Mesendoderm (in vitro differentiated cells): Measurements from ENCODE around the gene MBOAT7.

Experiments
- DNase-seq: peaks from one replicate; pipeline ENCODE4 v3.0.0; 2013
- H2AK5ac ChIP-seq: 2 replicates; pipeline ENCODE4 v1.6.1; 2013; ENCODE audit warnings: low read length, inconsistent platforms
- H2BK120ac ChIP-seq: 2 replicates; pipeline ENCODE4 v1.6.1; 2013; ENCODE audit warnings: low read depth, mild to moderate bottlenecking, low read length, moderate library complexity, mixed read lengths
- H2BK15ac ChIP-seq: replicated peaks from 2 replicates; pipeline ENCODE4 v1.6.1; 2013; ENCODE audit warnings: low read depth, mild to moderate bottlenecking, moderate library complexity
- H2BK5ac ChIP-seq: 2 replicates; pipeline ENCODE4 v1.6.1; 2013; ENCODE audit warnings: low read length, inconsistent platforms
- H3K18ac ChIP-seq: 2 replicates; pipeline ENCODE4 v1.6.1; 2013; ENCODE audit warnings: mild to moderate bottlenecking, low read length, mixed read lengths
- H3K23ac ChIP-seq: one replicate; pipeline ENCODE4 v1.6.1; 2013; ENCODE audit warnings: low read length
- H3K27ac ChIP-seq: 2 replicates; pipeline ENCODE4 v1.5.1; 2013; ENCODE audit warnings: low read depth, mild to moderate bottlenecking, inconsistent platforms, low read length, moderate library complexity
- H3K27me3 ChIP-seq: 2 replicates; pipeline ENCODE4 v1.6.1; 2013; ENCODE audit warnings: low read length, control low read depth, mild to moderate bottlenecking, inconsistent platforms; ENCODE audit not compliant: insufficient read depth, poor library complexity
- H3K36me3 ChIP-seq: 2 replicates; pipeline ENCODE4 v1.6.1; 2013; ENCODE audit warnings: low read length, inconsistent platforms; ENCODE audit not compliant: control insufficient read depth, insufficient read depth
- H3K4ac ChIP-seq: one replicate; pipeline ENCODE4 v1.6.1; 2013; ENCODE audit warnings: low read depth, mild to moderate bottlenecking, low read length, moderate library complexity
- H3K4me1 ChIP-seq: 2 replicates; pipeline ENCODE4 v1.6.1; 2013; ENCODE audit warnings: low read depth, low read length, inconsistent platforms; ENCODE audit not compliant: control insufficient read depth
- H3K4me2 ChIP-seq: 2 replicates; pipeline ENCODE4 v1.6.1; 2013; ENCODE audit warnings: low read length
- H3K4me3 ChIP-seq: 2 replicates; pipeline ENCODE4 v1.5.1; 2013; ENCODE audit warnings: mild to moderate bottlenecking, low read length
- H3K56ac ChIP-seq: one replicate; pipeline ENCODE4 v1.6.1; 2013; ENCODE audit warnings: low read length
- H3K79me1 ChIP-seq: 2 replicates; pipeline ENCODE4 v1.6.1; 2013; ENCODE audit warnings: low read length, inconsistent platforms
- H3K79me2 ChIP-seq: 2 replicates; pipeline ENCODE4 v1.6.1; 2013; ENCODE audit warnings: mild to moderate bottlenecking, low read length; ENCODE audit not compliant: control insufficient read depth, insufficient read depth
- H3K9ac ChIP-seq: 2 replicates; pipeline ENCODE4 v1.6.1; 2013; ENCODE audit warnings: low read length, inconsistent platforms
- H4K5ac ChIP-seq: one replicate; pipeline ENCODE4 v1.6.1; 2013; ENCODE audit warnings: low read length
- H4K8ac ChIP-seq: one replicate; pipeline ENCODE4 v1.6.1; 2013; ENCODE audit warnings: low read depth, mild to moderate bottlenecking, control low read depth, low read length, moderate library complexity
- WGBS: extraction: QIAGEN DNeasy Blood & Tissue Kit; methylation state at CpG from one replicate; pipeline ENCODE4 v1.1.7; 2013; ENCODE audit warnings: low lambda C conversion rate, missing lambda C conversion rate; ENCODE audit not compliant: insufficient coverage; ENCODE audit errors: extremely low coverage; 5-methylcytosine and 5-hydroxymethylcytosine counted together

MBOAT7 gene

DNA sequence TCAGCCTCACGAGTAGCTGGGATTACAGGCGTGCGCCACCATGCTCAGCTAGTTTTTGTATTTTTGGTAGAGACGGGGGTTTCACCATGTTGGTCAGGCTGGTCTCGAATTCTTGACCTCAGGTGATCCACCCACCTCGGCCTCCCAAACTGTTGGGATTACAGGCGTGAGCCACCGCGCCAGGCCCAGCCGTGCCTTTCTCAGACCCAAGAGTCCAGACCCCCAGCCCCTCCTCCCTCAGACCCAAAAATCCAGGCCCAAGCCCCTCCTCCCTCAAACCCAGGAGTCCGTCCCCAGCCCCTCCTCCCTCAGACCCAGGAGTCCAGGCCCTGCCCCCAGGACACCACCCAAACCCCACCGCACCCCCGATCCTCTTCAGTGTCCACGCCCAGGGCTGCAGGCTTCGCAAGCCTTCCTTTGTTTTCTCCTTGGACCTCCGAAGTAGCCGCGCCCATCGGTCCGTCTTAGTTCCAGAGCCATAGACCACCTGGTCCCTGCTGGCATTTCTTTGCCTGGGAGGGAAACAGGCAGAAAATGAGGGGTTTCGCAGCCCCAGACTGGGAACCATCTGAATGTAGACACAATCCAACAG, 20.1 kb downstream of the MBOAT7 start:
- Histone ChIP-seq H2BK15ac (no peak overlapping the region), H3K27ac (no peak overlapping the region), H3K4me1 (peaks cover 4% of the 10 kb centered on the region), H3K23ac (no peak overlapping the region), H3K4ac (no peak overlapping the region), H3K27me3 (no peaks in the 10 kb centered on the region), H4K8ac (no peak overlapping the region), H3K79me2 (no peaks in the 10 kb centered on the region), H2BK5ac (no peak overlapping the region), H3K36me3 (no peaks in the 10 kb centered on the region), H3K56ac (no peak overlapping the region), H3K79me1 (no peaks in the 10 kb centered on the region), H2AK5ac (no peak overlapping the region), H3K18ac (no peak overlapping the region), H4K5ac (no peak overlapping the region), H3K4me2 (no peak overlapping the region), H3K9ac (no peak overlapping the region), H3K4me3 (no peak overlapping the region), H2BK120ac (no peak overlapping the region)
- no CpG with 5 or more reads among the region's 21 CpGs for WGBS
- DNase-seq, result no peak

DNA sequence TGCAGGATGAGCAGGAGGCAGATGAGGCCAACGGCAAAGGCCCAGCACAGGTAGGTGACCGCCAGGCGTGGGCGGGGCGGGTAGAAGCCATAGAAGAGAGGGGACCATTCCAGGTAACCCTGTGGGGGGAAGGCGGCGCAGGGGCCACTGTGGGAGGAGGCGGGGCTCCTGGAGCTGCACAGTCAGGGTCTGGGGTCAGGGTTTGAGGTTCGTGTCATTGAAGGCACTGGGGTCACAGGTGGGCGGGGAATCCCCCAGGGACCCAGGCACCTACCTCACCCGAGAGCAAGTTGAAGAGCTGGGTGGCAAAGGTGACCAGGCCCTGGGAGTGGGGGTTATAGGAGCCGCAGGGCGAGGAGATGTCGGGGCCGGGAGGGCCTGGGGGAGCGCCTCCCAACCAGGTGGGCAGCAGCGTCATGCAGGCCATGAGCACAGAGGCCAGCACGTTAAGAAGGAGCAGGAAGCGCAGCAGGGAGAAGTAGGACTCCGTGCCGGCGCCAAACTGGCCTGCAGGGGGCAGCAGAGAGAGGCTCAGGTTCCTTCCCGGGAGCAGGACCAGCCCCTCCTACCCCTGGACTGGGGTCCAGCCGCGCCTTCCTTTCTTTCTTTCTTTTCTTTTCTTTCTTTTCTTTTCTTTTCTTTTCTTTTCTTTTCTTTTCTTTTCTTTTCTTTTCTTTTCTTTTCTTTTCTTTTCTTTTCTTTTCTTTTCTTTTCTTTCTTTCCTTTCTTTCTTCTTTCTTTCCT, 21.0 kb downstream of the MBOAT7 start:
- H2BK120ac ChIP-seq, result no peak overlapping the region
- no peak overlapping the region for H3K9ac ChIP-seq
- no peak overlapping the region for H2BK15ac ChIP-seq
- no peak overlapping the region for H3K27ac ChIP-seq
- H4K8ac ChIP-seq, result no peak overlapping the region
- no peak overlapping the region for H2BK5ac ChIP-seq
- no peak overlapping the region for H3K4me3 ChIP-seq
- no peaks in the 10 kb centered on the region for H3K27me3 ChIP-seq
- peak; percentile 91 for DNase-seq
- H3K4me2 ChIP-seq, result no peak overlapping the region
- H3K79me2 ChIP-seq, result no peaks in the 10 kb centered on the region
- no peaks in the 10 kb centered on the region for H3K36me3 ChIP-seq
- no CpG with 5 or more reads among the region's 25 CpGs for WGBS
- H4K5ac ChIP-seq, result no peak overlapping the region
- H3K4me1 ChIP-seq, result peaks cover 5% of the 10 kb centered on the region
- no peak overlapping the region for H3K18ac ChIP-seq
- no peak overlapping the region for H3K4ac ChIP-seq
- no peak overlapping the region for H2AK5ac ChIP-seq
- no peak overlapping the region for H3K23ac ChIP-seq
- peak overlapping the region; percentile 25 for H3K56ac ChIP-seq
- no peaks in the 10 kb centered on the region for H3K79me1 ChIP-seq

DNA sequence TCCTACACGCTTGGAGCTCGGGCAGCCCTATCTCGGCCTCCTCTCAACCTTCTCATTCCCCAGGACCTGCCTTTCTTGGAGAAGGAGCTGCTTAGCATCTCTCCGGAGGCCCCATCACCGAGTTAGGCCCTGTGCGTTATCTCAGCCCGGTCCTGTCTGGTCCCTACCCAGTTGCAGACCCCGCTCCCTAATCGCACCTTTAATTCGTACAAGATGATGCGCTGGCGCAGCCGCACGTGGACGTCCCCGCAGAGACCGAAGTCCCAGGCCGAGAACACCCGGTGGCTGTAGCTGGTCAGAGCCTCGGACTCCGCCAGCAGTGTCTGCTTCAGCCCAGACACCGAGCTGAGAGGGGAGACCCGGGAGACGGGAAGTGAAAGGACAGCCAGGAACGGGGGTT, 24.2 kb downstream of the MBOAT7 start:
- no CpG with 5 or more reads among the region's 25 CpGs for WGBS
- Histone ChIP-seq H3K9ac (no peak overlapping the region), H4K8ac (no peak overlapping the region), H3K4me2 (no peak overlapping the region), H4K5ac (no peak overlapping the region), H3K79me2 (no peaks in the 10 kb centered on the region), H3K4me3 (no peak overlapping the region), H3K27me3 (no peaks in the 10 kb centered on the region), H2AK5ac (no peak overlapping the region), H3K4ac (no peak overlapping the region), H3K23ac (no peak overlapping the region), H3K36me3 (no peaks in the 10 kb centered on the region), H3K4me1 (peaks cover 3% of the 10 kb centered on the region), H3K18ac (no peak overlapping the region), H2BK15ac (no peak overlapping the region), H3K27ac (no peak overlapping the region), H3K79me1 (peaks cover 2% of the 10 kb centered on the region), H3K56ac (no peak overlapping the region), H2BK120ac (no peak overlapping the region), H2BK5ac (no peak overlapping the region)
- DNase-seq, result no peak

DNA sequence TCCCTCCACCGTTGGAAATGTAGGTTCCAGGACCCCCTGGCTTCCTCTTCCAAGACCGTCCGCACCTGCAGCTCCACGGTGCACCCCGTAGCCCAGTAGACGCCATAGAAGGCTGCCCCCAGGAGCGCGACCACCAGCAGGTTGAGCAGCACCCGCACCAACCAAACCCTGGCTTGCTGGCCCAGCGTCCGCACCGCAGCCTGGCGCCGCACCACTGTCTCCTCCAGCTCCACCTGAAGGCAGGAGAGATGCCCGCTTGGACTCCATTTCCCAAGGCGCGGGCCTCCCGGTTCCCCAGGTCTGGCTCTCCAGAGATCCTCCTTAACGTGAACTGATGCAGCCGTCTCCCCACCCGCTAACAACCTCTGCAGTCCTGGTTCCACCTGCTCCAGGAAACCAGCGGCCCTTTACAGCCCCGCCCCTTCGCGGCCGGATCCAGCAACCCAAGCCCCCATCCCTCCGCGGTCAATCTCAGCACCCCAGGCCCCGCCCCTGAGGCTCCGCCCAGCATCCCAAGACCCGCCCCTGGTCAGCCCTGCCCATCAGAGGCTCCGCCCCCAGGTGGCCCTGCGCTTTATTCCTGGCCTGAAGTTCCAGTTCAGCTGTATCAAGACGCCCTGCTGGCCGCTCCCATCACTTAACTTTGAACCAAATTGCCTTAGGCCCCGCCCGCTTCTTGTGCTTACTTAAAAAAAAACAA, 24.9 kb downstream of the MBOAT7 start:
- Histone ChIP-seq H3K4ac (no peak overlapping the region), H3K4me1 (peaks cover 3% of the 10 kb centered on the region), H3K79me2 (no peaks in the 10 kb centered on the region), H4K5ac (no peak overlapping the region), H2AK5ac (no peak overlapping the region), H3K4me3 (no peak overlapping the region), H3K9ac (peak overlapping the region; percentile 51), H2BK15ac (no peak overlapping the region), H3K23ac (no peak overlapping the region), H3K56ac (peak overlapping the region; percentile 73), H2BK120ac (no peak overlapping the region), H3K27me3 (no peaks in the 10 kb centered on the region), H3K4me2 (peak overlapping the region; percentile 61), H3K79me1 (peaks cover 2% of the 10 kb centered on the region), H2BK5ac (no peak overlapping the region), H3K36me3 (no peaks in the 10 kb centered on the region), H3K18ac (no peak overlapping the region), H4K8ac (no peak overlapping the region), H3K27ac (no peak overlapping the region)
- DNase-seq, result peak; percentile 92
- WGBS, result no CpG with 5 or more reads among the region's 37 CpGs

DNA sequence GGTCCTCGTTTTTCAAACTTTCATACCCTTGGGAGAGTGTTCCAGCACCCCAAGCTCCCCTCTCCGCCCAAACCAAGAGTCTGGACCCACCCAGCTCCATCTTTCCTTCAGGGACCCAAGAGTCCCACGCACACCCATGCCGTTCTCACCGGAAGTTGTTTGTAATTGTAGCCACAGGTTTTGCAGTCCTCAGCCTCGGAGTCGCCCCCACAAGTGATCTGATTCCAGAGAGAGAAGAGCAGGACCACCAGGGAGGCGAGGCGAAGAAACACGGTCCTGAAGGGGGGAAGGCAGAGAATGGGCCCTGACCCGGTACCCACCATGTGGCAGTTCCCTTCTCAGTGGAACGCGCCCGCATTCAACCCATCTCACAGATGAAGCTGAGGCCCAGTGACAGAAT, 26.5 kb downstream of the MBOAT7 start:
- Histone ChIP-seq H3K23ac (no peak overlapping the region), H2AK5ac (no peak overlapping the region), H3K4ac (no peak overlapping the region), H3K56ac (no peak overlapping the region), H3K79me2 (no peaks in the 10 kb centered on the region), H2BK120ac (no peak overlapping the region), H3K18ac (no peak overlapping the region), H3K27me3 (no peaks in the 10 kb centered on the region), H3K36me3 (no peaks in the 10 kb centered on the region), H2BK5ac (no peak overlapping the region), H3K4me2 (no peak overlapping the region), H3K27ac (no peak overlapping the region), H3K4me3 (no peak overlapping the region), H4K8ac (no peak overlapping the region), H2BK15ac (no peak overlapping the region), H3K79me1 (peaks cover 2% of the 10 kb centered on the region), H3K4me1 (peaks cover 3% of the 10 kb centered on the region), H4K5ac (no peak overlapping the region), H3K9ac (no peak overlapping the region)
- no peak for DNase-seq
- WGBS, result no CpG with 5 or more reads among the region's 14 CpGs
